K562 (cell line): ENCODE measurements around the gene GLIS2. TPM values are rescaled to one million over a fixed set of nuclear protein-coding genes. Genes with fewer than 3 reads are reported as not detected.

Experiments used
- BRD9 ChIP-seq: fragments of 450-650 bp; IDR thresholded peaks from 2 replicates; pipeline ENCODE4 v1.6.1; 2018; ENCODE audit warnings: low read depth; ENCODE audit not compliant: partially characterized antibody
- CBX2 ChIP-seq: fragments of 200-600 bp; sonication (generic); IDR thresholded peaks from one replicate; pipeline ENCODE4 v1.6.1; 2012; ENCODE audit warnings: mild to moderate bottlenecking, low read length, inconsistent platforms; ENCODE audit not compliant: insufficient read depth, poor library complexity, severe bottlenecking
- CTCF ChIP-seq, 3 experiments: IDR thresholded peaks in 2 of 3; conservative IDR thresholded peaks in 1 of 3; 2 replicates each; pipeline ENCODE4 v1.5.1; 2011 to 2012; ENCODE audit warnings: low read length in 3 of 3, mild to moderate bottlenecking in 3 of 3, control low read depth in 2 of 3, improper control_type of control experiment in 1 of 3, inconsistent platforms in 1 of 3, low read depth in 1 of 3, mixed read lengths in 1 of 3, moderate library complexity in 1 of 3; ENCODE audit not compliant: insufficient read depth in 2 of 3
- FOSL1 ChIP-seq: fragments of 200-800 bp; sonication (Bioruptor generic); conservative IDR thresholded peaks from 2 replicates; pipeline ENCODE4 v1.6.1; 2016; ENCODE audit warnings: missing genetic modification characterization, missing compliant biosample characterization
- GABPB2 ChIP-seq: fragments of 250-450 bp; sonication (Bioruptor Pico); conservative IDR thresholded peaks from 2 replicates; pipeline ENCODE4 v1.5.1; 2021; ENCODE audit warnings: mild to moderate bottlenecking
- KAT7 ChIP-seq: sonication (generic); formaldehyde crosslinking; IDR thresholded peaks from 2 replicates; pipeline ENCODE4 v1.8.0; 2022; ENCODE audit warnings: missing genetic modification reagents, mild to moderate bottlenecking, borderline replicate concordance
- KDM1A ChIP-seq, 2 experiments: fragments of 450-650 bp; IDR thresholded peaks; 2 replicates each; pipeline ENCODE4 v1.6.1; 2016; ENCODE audit warnings: mild to moderate bottlenecking in 2 of 2
- NR2F6 ChIP-seq: fragments of 450-650 bp; formaldehyde crosslinking; IDR thresholded peaks from 2 replicates; pipeline ENCODE4 v1.4.0; 2020; ENCODE audit warnings: mild to moderate bottlenecking
- SIN3A ChIP-seq, 2 experiments: fragments of 150-350 bp in 1 of 2; IDR thresholded peaks; 2 replicates each; pipeline ENCODE4 v1.6.1; 2011 to 2016; ENCODE audit warnings: borderline replicate concordance in 2 of 2, low read depth in 2 of 2, low read length in 2 of 2, mild to moderate bottlenecking in 2 of 2, moderate library complexity in 2 of 2; ENCODE audit not compliant: control insufficient read depth in 1 of 2
- SMARCA4 ChIP-seq: fragments of 450-650 bp; IDR thresholded peaks from 2 replicates; pipeline ENCODE4 v1.6.1; 2016
- TEAD4 ChIP-seq, 2 experiments: sonication (generic) in 1 of 2; formaldehyde crosslinking in 1 of 2; IDR thresholded peaks; 2 replicates each; pipeline versions ENCODE4 v1.6.1 to v1.8.0; 2012 to 2022; ENCODE audit warnings: borderline replicate concordance in 1 of 2, inconsistent platforms in 1 of 2, low read length in 1 of 2, mild to moderate bottlenecking in 1 of 2, missing genetic modification reagents in 1 of 2
- TSHZ1 ChIP-seq: fragments of 250-450 bp; sonication (Bioruptor Pico); IDR thresholded peaks from 2 replicates; pipeline ENCODE4 v1.4.0; 2020; ENCODE audit warnings: mild to moderate bottlenecking, moderate library complexity
- ZFP36 ChIP-seq: fragments of 150-350 bp; IDR thresholded peaks from 2 replicates; pipeline ENCODE4 v1.6.1; 2018; ENCODE audit warnings: low read length, low read depth; ENCODE audit not compliant: partially characterized antibody
- ZNF184 ChIP-seq: sonication (generic); formaldehyde crosslinking; IDR thresholded peaks from 2 replicates; pipeline ENCODE4 v1.5.0; 2020; ENCODE audit warnings: missing genetic modification reagents
- ZNF274 ChIP-seq: IDR thresholded peaks from 2 replicates; pipeline ENCODE4 v1.6.1; 2011; ENCODE audit warnings: low read depth, mild to moderate bottlenecking, low read length, moderate library complexity, borderline replicate concordance
- ZNF780A ChIP-seq: fragments of 250-450 bp; sonication (Bioruptor Pico); IDR thresholded peaks from 2 replicates; pipeline ENCODE4 v1.5.0; 2021; ENCODE audit warnings: mild to moderate bottlenecking
- polyA plus RNA-seq, 8 experiments: library from polyadenylated mRNA; depleted of rRNA in 4 of 8; stranded (reverse) in 5 of 8; unstranded in 3 of 8; fragments of >200 nt; fragmentation: Nextera tagmentation in 2 of 8; fragmentation: Illumina TruSeq in 1 of 8; extraction: Ambion mirVana in 2 of 8; extraction: Trizol in 1 of 8; gene quantifications; 2 replicates each; pipeline versions ENCODE4 v1.2.1 to v1.2.3, GENCODE V29; 2011 to 2014; ENCODE audit warnings: inconsistent platforms in 1 of 8, missing spikeins in 1 of 8
- total RNA-seq, 7 experiments: library from RNA; depleted of rRNA in 6 of 7; stranded (reverse); fragments of >200 nt in 6 of 7; fragmentation: Illumina TruSeq in 2 of 7; extraction: Trizol in 2 of 7; gene quantifications; 2 replicates each; pipeline versions ENCODE4 v1.2.1 to v1.2.3, GENCODE V29; 2011 to 2021; ENCODE audit warnings: low replicate concordance in 1 of 7
- TF ChIP-seq, protein P1 (sequence below), 2 experiments: fragments of 250-450 bp in 1 of 2; fragments of 450-650 bp in 1 of 2; sonication (Bioruptor Pico) in 1 of 2; IDR thresholded peaks; 2 replicates each; pipeline versions ENCODE4 v1.6.1 to v1.8.0; 2016 to 2021; ENCODE audit warnings: mild to moderate bottlenecking in 2 of 2, moderate library complexity in 2 of 2, missing compliant biosample characterization in 1 of 2, missing genetic modification characterization in 1 of 2
- TF ChIP-seq, protein P2 (sequence below): fragments of 200-400 bp; formaldehyde crosslinking; IDR thresholded peaks from 2 replicates; pipeline ENCODE4 v1.6.1; 2017; ENCODE audit warnings: mild to moderate bottlenecking, low read depth, low read length, moderate library complexity

Gene GLIS2
- total and polyA plus RNA-seq, 9 of the 15 experiments (the other 6 are each of a cell fraction or from before 2014, with no cell fraction given): 0.10 to 9.0 (median 0.57) TPM

GRCh38 chr16:4370570-4371356 is 54.9 kb downstream of the GLIS2 start (continued):
- TF ChIP-seq, protein P1, sequence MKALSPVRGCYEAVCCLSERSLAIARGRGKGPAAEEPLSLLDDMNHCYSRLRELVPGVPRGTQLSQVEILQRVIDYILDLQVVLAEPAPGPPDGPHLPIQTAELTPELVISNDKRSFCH (CRISPR knock-in tag; IDR thresholded peaks at IDR 0.05): no peak
- TF ChIP-seq, protein P1 (tag; IDR thresholded peaks at IDR 0.05): 0 out of 2 replicates have a peak, but pooled peaks have one; percentile 15
- TF ChIP-seq SMARCA4 (peak; percentile 43; the same call in 1 of the 2 replicates), ZNF184 (CRISPR knock-in tag) (no peak), KAT7 (peak; percentile 92; the same call in 1 of the 2 replicates), CBX2 (no peak), FOSL1 (tag) (no peak), TEAD4 (IDR thresholded peaks at IDR 0.05; ENCODE audit: low read length) (no peak), TEAD4 (CRISPR knock-in tag; IDR thresholded peaks at IDR 0.05; ENCODE audit: borderline replicate concordance) (no peak), SIN3A (IDR thresholded peaks at IDR 0.05; ENCODE audit: borderline replicate concordance in 2 of 2, control insufficient read depth in 1 of 2, low read depth in 2 of 2, low read length in 2 of 2) (0 out of 4 replicates have a peak, but pooled peaks of 1 of the 2 experiments have one; percentile 1), ZFP36 (no peak), GABPB2 (CRISPR knock-in tag) (no peak), TSHZ1 (CRISPR knock-in tag) (no peak), ZNF780A (CRISPR knock-in tag) (no peak), BRD9 (no peak), KDM1A (IDR thresholded peaks at IDR 0.05) (no peak), NR2F6 (no peak), ZNF274 (no peak), CTCF (IDR thresholded peaks at IDR 0.05 in 2 of 3, conservative IDR thresholded peaks at IDR 0.05 in 1 of 3; ENCODE audit: insufficient read depth in 2 of 3, low read depth in 1 of 3, low read length in 3 of 3) (no peak)
- TF ChIP-seq, protein P2, sequence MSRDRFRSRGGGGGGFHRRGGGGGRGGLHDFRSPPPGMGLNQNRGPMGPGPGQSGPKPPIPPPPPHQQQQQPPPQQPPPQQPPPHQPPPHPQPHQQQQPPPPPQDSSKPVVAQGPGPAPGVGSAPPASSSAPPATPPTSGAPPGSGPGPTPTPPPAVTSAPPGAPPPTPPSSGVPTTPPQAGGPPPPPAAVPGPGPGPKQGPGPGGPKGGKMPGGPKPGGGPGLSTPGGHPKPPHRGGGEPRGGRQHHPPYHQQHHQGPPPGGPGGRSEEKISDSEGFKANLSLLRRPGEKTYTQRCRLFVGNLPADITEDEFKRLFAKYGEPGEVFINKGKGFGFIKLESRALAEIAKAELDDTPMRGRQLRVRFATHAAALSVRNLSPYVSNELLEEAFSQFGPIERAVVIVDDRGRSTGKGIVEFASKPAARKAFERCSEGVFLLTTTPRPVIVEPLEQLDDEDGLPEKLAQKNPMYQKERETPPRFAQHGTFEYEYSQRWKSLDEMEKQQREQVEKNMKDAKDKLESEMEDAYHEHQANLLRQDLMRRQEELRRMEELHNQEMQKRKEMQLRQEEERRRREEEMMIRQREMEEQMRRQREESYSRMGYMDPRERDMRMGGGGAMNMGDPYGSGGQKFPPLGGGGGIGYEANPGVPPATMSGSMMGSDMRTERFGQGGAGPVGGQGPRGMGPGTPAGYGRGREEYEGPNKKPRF: no peak
